HCT116 (cell line): ENCODE measurements around the gene POPDC2.

Experiments used
- CBX3 ChIP-seq: IDR thresholded peaks from 2 replicates; pipeline ENCODE4 v1.6.1; 2012; ENCODE audit warnings: low read depth
- CEBPB ChIP-seq: IDR thresholded peaks from 2 replicates; pipeline ENCODE4 v1.6.1; 2012; ENCODE audit warnings: low read depth
- CTCF ChIP-seq, 3 experiments: fragments of 200-600 bp in 1 of 3; sonication (generic) in 1 of 3; IDR thresholded peaks in 2 of 3; conservative IDR thresholded peaks in 1 of 3; 2 replicates each; pipeline ENCODE4 v1.5.1; 2012 to 2017; ENCODE audit warnings: low read depth in 2 of 3, low read length in 2 of 3, antibody characterized with exemption in 1 of 3, borderline replicate concordance in 1 of 3, control low read depth in 1 of 3, mild to moderate bottlenecking in 1 of 3, mixed read lengths in 1 of 3, mixed run types in 1 of 3, moderate library complexity in 1 of 3; ENCODE audit not compliant: insufficient read depth in 1 of 3
- JUND ChIP-seq: IDR thresholded peaks from 2 replicates; pipeline ENCODE4 v1.6.1; 2012
- POLR2A ChIP-seq: IDR thresholded peaks from 2 replicates; pipeline ENCODE4 v1.7.0; 2011; ENCODE audit warnings: borderline replicate concordance; ENCODE audit not compliant: insufficient read depth, insufficient read length; ENCODE audit errors: extremely low read depth
- POLR2AphosphoS5 ChIP-seq: IDR thresholded peaks from 2 replicates; pipeline ENCODE4 v1.6.1; 2011; ENCODE audit warnings: mild to moderate bottlenecking, low read depth, low read length, moderate library complexity
- RAD21 ChIP-seq: IDR thresholded peaks from 2 replicates; pipeline ENCODE4 v1.6.1; 2012; ENCODE audit warnings: low read depth, mild to moderate bottlenecking
- REST ChIP-seq: IDR thresholded peaks from 2 replicates; pipeline ENCODE4 v1.6.1; 2012; ENCODE audit warnings: low read depth
- SP1 ChIP-seq: IDR thresholded peaks from 2 replicates; pipeline ENCODE4 v1.6.1; 2012; ENCODE audit warnings: low read depth
- ZBTB33 ChIP-seq: IDR thresholded peaks from 2 replicates; pipeline ENCODE4 v1.6.1; 2011; ENCODE audit warnings: mild to moderate bottlenecking, low read length, moderate library complexity; ENCODE audit not compliant: insufficient replicate concordance; ENCODE audit errors: extremely low read depth
- ZFX ChIP-seq: fragments of 450-650 bp; IDR thresholded peaks from 2 replicates; pipeline ENCODE4 v1.6.1; 2017
- TF ChIP-seq, protein P1 (sequence below): IDR thresholded peaks from 2 replicates; pipeline ENCODE4 v1.6.1; 2012

GRCh38 chr3:119676020-119676419, 15.6 kb upstream of the POPDC2 start:
- TF ChIP-seq CTCF (IDR thresholded peaks at IDR 0.05 in 2 of 3, conservative IDR thresholded peaks at IDR 0.05 in 1 of 3; ENCODE audit: borderline replicate concordance in 1 of 3, insufficient read depth in 1 of 3, low read depth in 2 of 3, low read length in 2 of 3) (no peak), RAD21 (no peak), POLR2A (no peak), JUND (no peak), REST (no peak), CBX3 (no peak), CEBPB (no peak), SP1 (no peak), POLR2AphosphoS5 (no peak), ZBTB33 (no peak), ZFX (no peak)
- TF ChIP-seq, protein P1, sequence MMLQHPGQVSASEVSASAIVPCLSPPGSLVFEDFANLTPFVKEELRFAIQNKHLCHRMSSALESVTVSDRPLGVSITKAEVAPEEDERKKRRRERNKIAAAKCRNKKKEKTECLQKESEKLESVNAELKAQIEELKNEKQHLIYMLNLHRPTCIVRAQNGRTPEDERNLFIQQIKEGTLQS: no peak
